A549 (cell line): ENCODE results near the gene FAM90A1. TPM values are rescaled to one million over a fixed set of nuclear protein-coding genes. Genes with fewer than 3 reads are reported as not detected.
"Not testable (repeated sequence)": the region's sequence is repeated elsewhere in the genome, so short reads cannot be mapped to it uniquely, and the experiment has no call there.

Source experiments
- ATAC-seq, 2 experiments: fragments of 200-7000 bp in 1 of 2; fragments of >200 bp in 1 of 2; cut with Nextera tagmentation in 1 of 2; cut with Tn5 transposase in 1 of 2; 3 replicates each; pipeline versions ENCODE4 v1.8.0 to v1.9.1; 2018 to 2020; ENCODE audit warnings: mild to moderate bottlenecking in 1 of 2, moderate library complexity in 1 of 2
- CTCF ChIA-PET: fragments of 300-600 bp; sonication (Branson Sonifier 250); formaldehyde crosslinking; extraction: SDS; loops from one replicate; lab custom pipeline; 2021; ENCODE audit warnings: antibody characterized with exemption, inconsistent platforms; lab: Yijun Ruan, JAX
- POLR2A ChIA-PET: fragments of 350-600 bp; formaldehyde crosslinking; extraction: SDS; loops from one replicate; lab custom pipeline; 2021; ENCODE audit warnings: antibody characterized with exemption, inconsistent platforms; lab: Yijun Ruan, JAX
- DNase-seq, 2 experiments: peaks; one replicate each; pipeline versions ENCODE4 v3.0.0 to v3.0.0-alpha.2; 2011 to 2016; ENCODE audit warnings: low read depth in 1 of 2, low spot score in 1 of 2
- FAIRE-seq: peaks from 2 replicates; lab custom pipeline; 2011; peaks lifted over from hg19 to GRCh38; lab: Jason Lieb, UNC
- H3K27ac ChIP-seq, 2 experiments: fragments of >200 bp; sonication (Bioruptor Twin); formaldehyde crosslinking; 3 replicates each; pipeline ENCODE4 v1.5.1; 2016 to 2017
- H3K4me1 ChIP-seq: fragments of >200 bp; sonication (Bioruptor Twin); formaldehyde crosslinking; 3 replicates; pipeline ENCODE4 v1.6.1; 2016
- H3K4me2 ChIP-seq: fragments of >200 bp; sonication (Bioruptor Twin); formaldehyde crosslinking; 3 replicates; pipeline ENCODE4 v1.6.1; 2016
- H3K4me3 ChIP-seq: fragments of >200 bp; sonication (Bioruptor Twin); formaldehyde crosslinking; 3 replicates; pipeline ENCODE4 v1.5.1; 2016
- H3K9me3 ChIP-seq: fragments of >200 bp; sonication (Bioruptor Twin); formaldehyde crosslinking; 3 replicates; pipeline ENCODE4 v1.6.1; 2016
- JUN ChIP-seq, 2 experiments: fragments of >200 bp; sonication (Bioruptor Twin); formaldehyde crosslinking; IDR thresholded peaks; 2 replicates in 1 of 2; 3 replicates in 1 of 2; pipeline ENCODE4 v1.6.1; 2016 to 2017
- PHF8 ChIP-seq: fragments of 200-600 bp; sonication (generic); IDR thresholded peaks from 2 replicates; pipeline ENCODE4 v1.6.1; 2016; ENCODE audit warnings: low read depth, mild to moderate bottlenecking, antibody characterized with exemption, moderate library complexity, borderline replicate concordance
- POLR2A ChIP-seq: IDR thresholded peaks from 2 replicates; pipeline ENCODE4 v1.6.1; 2012; ENCODE audit warnings: mild to moderate bottlenecking, low read length
- RAD21 ChIP-seq, 2 experiments: fragments of >200 bp in 1 of 2; sonication (Bioruptor Twin) in 1 of 2; formaldehyde crosslinking in 1 of 2; IDR thresholded peaks in 1 of 2; conservative IDR thresholded peaks in 1 of 2; 2 replicates in 1 of 2; 3 replicates in 1 of 2; pipeline ENCODE4 v1.6.1; 2012 to 2018; ENCODE audit warnings: inconsistent platforms in 1 of 2
- SMC3 ChIP-seq: fragments of >200 bp; sonication (Bioruptor Twin); formaldehyde crosslinking; IDR thresholded peaks from 3 replicates; pipeline ENCODE4 v1.6.1; 2018; ENCODE audit warnings: inconsistent platforms
- ZC3H11A ChIP-seq: fragments of 450-650 bp; IDR thresholded peaks from 2 replicates; pipeline ENCODE4 v1.6.1; 2014; ENCODE audit warnings: antibody characterized with exemption, mild to moderate bottlenecking
- WGBS: methylation state at CpG from one replicate; pipeline ENCODE4 v1.1.6; 2017; ENCODE audit errors: missing lambda C conversion rate; 5-methylcytosine and 5-hydroxymethylcytosine counted together
- polyA plus RNA-seq, 4 experiments: library from polyadenylated mRNA; depleted of rRNA in 3 of 4; stranded (reverse); fragments of >200 nt; fragmentation: RNase III in 1 of 4; extraction: RNeasy Plus Mini Kit Qiagen cat#74134 plus additional on column Dnase treatment in 1 of 4; gene quantifications; 2 replicates in 3 of 4; 3 replicates in 1 of 4; pipeline ENCODE4 v1.2.3, GENCODE V29; 2011 to 2017
- TF ChIP-seq, protein P1 (sequence below): fragments of >200 bp; sonication (Bioruptor Twin); formaldehyde crosslinking; IDR thresholded peaks from 3 replicates; pipeline ENCODE4 v1.5.1; 2016
- TF ChIP-seq, protein P2 (sequence below): fragments of >200 bp; sonication (Bioruptor Twin); formaldehyde crosslinking; IDR thresholded peaks from 3 replicates; pipeline ENCODE4 v1.6.1; 2016

FAM90A1 gene
- polyA plus RNA-seq, 2 of the 4 experiments (the other 2 are of a cell fraction), result 0.04 TPM; not detected in 1

DNA sequence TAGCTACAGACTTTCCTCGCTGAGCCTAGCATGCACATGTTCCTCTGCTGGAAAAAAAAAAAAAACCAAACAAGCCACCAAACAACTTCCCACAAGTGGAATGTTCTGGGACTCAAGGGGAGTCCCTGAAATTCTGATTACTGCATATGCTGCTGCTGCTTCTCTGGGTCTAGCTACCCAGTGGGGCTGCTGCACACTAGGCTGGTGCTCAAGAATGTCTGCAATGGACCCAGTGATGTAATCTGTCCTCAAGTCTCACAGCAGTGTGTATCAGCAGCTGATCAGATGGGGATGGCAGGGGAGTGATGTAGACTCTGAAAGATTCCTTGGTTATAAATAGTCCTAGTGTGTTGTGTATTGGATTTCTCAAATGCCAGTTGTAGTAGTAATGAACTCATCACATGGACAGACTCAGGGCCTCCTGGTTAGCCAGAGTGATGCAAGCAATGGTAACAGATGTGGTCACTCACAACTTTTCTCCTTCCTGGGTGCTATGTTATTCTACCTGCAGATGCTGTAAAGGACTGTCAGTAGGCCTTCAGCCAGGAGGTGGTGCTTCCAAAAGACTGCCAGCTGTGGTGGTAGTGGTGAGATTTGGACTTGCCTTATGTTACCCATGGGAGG, 29.6 kb downstream of the FAM90A1 start:
- WGBS, result 55% methylated on average over 1 of the region's 1 CpG
- H3K27ac ChIP-seq, DNase-seq, POLR2A ChIA-PET, H3K9me3 ChIP-seq, ATAC-seq, H3K4me3 ChIP-seq, H3K4me1 ChIP-seq, CTCF ChIA-PET, H3K4me2 ChIP-seq, FAIRE-seq: not testable (repeated sequence)

DNA sequence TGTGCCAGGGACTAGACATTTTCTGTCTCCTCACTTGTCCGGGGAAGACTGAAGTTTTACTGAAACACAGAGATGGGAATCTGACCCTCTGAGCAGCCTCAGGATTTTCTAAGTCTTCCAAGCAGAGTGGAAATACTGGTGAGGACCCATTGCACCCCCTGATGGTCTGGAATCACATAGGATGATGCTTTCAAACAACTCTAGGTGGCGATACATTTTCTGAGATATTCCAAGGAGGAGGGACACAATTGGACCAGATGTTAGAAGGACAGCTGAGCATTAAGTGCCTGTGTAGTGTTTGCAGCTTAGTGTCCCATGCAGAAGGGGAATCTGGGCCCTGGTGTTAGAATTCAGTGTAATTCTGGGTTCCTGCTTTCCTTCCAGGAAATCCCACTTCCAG, 39.3 kb downstream of the FAM90A1 start:
- H3K4me2 ChIP-seq, H3K9me3 ChIP-seq, CTCF ChIA-PET, H3K4me3 ChIP-seq, H3K4me1 ChIP-seq, H3K27ac ChIP-seq, FAIRE-seq, ATAC-seq, POLR2A ChIA-PET, DNase-seq: not testable (repeated sequence)
- WGBS, result 24% methylated on average over 2 of the region's 2 CpGs

DNA sequence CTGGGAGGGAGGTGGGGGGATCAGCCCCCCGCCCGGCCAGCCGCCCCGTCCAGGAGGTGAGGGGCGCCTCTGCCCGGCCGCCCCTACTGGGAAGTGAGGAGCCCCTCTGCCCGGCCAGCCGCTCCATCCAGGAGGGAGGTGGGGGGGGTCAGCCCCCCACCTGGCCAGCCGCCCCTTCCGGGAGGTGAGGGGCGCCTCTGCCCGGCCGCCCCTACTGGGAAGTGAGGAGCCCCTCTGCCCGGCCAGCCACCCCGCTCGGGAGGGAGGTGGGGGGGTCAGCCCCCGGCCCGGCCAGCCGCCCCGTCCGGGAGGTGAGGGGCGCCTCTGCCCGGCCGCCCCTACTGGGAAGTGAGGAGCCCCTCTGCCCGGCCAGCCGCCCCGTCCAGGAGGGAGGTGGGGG, 43.2 kb downstream of the FAM90A1 start:
- H3K4me3 ChIP-seq, H3K9me3 ChIP-seq, H3K4me2 ChIP-seq, FAIRE-seq, ATAC-seq, DNase-seq, H3K4me1 ChIP-seq, CTCF ChIA-PET, H3K27ac ChIP-seq, POLR2A ChIA-PET: not testable (repeated sequence)
- WGBS, result no CpG with 5 or more reads among the region's 28 CpGs

DNA sequence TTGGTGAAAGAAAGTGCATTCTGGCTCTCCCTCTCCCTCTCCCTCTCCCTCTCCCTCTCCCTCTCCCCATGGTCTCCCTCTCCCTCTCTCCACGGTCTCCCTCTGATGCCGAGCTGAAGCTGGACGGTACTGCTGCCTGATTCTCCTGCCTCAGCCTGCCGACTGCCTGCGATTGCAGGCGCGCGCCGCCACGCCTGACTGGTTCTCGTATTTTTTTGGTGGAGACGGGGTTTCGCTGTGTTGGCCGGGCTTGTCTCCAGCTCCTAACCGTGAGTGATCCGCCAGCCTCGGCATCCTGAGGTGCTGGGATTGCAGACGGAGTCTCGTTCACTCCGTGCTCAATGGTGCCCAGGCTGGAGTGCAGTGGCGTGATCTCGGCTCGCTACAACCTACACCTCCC, 44.1 kb downstream of the FAM90A1 start:
- H3K4me2 ChIP-seq, CTCF ChIA-PET, H3K27ac ChIP-seq, H3K4me3 ChIP-seq, FAIRE-seq, H3K9me3 ChIP-seq, DNase-seq, POLR2A ChIA-PET, H3K4me1 ChIP-seq, ATAC-seq: not testable (repeated sequence)
- WGBS, result 94% methylated on average over 23 of the region's 23 CpGs

DNA sequence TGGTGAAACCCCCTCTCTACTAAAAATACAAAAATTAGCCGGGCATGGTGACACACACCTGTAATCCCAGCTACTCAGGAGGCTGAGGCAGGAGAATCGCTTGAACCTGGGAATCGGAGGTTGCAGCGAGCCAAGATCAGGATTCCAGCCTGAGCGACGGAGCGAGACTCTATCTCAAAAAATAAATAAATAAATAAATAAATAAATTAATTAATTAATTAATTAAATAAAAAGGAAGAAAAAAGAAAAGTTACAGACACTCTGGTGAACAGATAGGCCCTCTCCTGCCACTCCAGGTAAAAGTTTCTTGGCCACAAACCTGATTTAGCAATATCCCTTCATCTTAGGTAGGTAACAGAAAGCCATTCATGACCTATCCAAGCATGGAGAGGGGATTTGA, 44.5 kb downstream of the FAM90A1 start:
- WGBS, result 98% methylated on average over 7 of the region's 7 CpGs
- peak; percentile 66 for TF ChIP-seq ZC3H11A
- CTCF ChIA-PET, H3K4me1 ChIP-seq, H3K4me2 ChIP-seq, H3K27ac ChIP-seq, POLR2A ChIA-PET, H3K4me3 ChIP-seq, H3K9me3 ChIP-seq, FAIRE-seq, DNase-seq, ATAC-seq: not testable (repeated sequence)

DNA sequence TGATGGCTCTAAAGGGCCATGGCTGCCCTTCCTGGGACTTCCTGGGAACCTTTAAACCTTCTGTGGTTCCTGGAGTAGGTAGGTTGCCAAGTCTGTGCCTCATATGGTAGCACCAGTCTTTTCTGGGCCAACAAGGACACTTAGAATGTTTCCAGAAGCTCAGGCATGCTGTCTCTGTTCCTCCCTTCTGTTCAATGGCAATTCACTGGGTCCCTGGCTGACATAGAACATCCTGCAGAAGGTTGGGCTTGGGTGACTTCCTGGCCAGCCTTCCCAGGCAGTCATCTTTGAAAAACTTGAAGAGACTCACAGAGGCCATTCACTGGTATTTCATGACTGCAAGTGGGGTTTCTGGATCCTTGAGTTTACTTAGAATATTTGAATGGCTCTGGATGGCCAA, 46.1 kb downstream of the FAM90A1 start:
- POLR2A ChIA-PET, H3K4me3 ChIP-seq, H3K27ac ChIP-seq, H3K4me1 ChIP-seq, DNase-seq, H3K9me3 ChIP-seq, FAIRE-seq, ATAC-seq: not testable (repeated sequence)
- H3K4me2 ChIP-seq, result peak overlapping the region; percentile 72
- CTCF ChIA-PET, result interaction anchor here (0.8 to 1.1 kb wide), 2 partner anchors 50 to 72 kb away, joined by 4 to 5 read pairs; no protein-coding TSS in a partner anchor

DNA sequence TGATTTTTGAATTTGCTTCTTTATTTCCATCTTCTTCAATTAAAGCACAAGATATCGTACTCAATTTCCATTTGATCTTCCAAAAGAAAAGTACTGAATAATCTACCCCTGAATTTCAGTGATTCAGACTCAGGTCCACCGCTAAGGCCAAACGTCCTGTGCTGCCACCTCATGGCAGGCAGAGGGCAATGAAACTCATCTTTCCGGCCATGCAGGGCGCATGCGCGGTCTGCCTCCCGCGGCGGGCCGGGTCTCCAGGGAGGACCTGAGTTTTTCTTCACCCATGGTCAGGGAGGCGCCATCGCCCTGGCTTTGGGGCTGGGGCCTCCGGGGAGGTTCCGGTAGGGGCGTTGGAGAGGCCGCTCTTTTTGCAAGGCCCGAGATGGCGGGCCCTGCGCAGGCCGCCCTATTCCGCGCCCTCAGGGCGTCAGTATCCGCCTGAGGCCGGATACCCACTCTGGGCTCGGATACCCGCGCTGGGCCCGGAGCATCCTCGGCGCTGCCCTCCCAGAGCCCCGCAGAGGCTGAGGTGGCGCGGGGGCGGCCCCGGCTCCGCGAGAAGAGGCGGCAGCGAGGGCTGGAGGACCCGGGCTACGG, 47.3 kb downstream of the FAM90A1 start:
- ATAC-seq, result peak; percentile 55 to 97; a peak in 4 of 6 replicates
- Histone ChIP-seq H3K4me3 (peak overlapping the region; percentile 74), H3K4me2 (peak overlapping the region; percentile 72), H3K27ac (peak overlapping the region; percentile 81 to 83)
- H3K9me3 ChIP-seq, H3K4me1 ChIP-seq, POLR2A ChIA-PET, FAIRE-seq: not testable (repeated sequence)
- WGBS, result under 1% methylated on average over 18 of the region's 43 CpGs
- CTCF ChIA-PET, result interaction anchor here (0.8 to 2.1 kb wide), 3 partner anchors 71 to 74 kb away, joined by 3 to 10 read pairs (median 5); no protein-coding TSS in a partner anchor
- TF ChIP-seq RAD21 (conservative IDR thresholded peaks at IDR 0.05 in 1 of 2, IDR thresholded peaks at IDR 0.05 in 1 of 2) (peak; percentile 69 to 80), JUN (IDR thresholded peaks at IDR 0.05) (0 out of 5 replicates have a peak, but pooled peaks of 1 of the 2 experiments have one; percentile 43), PHF8 (peak; percentile 80), SMC3 (peak; percentile 70), POLR2A (peak; percentile 44)
- TF ChIP-seq, protein P1, sequence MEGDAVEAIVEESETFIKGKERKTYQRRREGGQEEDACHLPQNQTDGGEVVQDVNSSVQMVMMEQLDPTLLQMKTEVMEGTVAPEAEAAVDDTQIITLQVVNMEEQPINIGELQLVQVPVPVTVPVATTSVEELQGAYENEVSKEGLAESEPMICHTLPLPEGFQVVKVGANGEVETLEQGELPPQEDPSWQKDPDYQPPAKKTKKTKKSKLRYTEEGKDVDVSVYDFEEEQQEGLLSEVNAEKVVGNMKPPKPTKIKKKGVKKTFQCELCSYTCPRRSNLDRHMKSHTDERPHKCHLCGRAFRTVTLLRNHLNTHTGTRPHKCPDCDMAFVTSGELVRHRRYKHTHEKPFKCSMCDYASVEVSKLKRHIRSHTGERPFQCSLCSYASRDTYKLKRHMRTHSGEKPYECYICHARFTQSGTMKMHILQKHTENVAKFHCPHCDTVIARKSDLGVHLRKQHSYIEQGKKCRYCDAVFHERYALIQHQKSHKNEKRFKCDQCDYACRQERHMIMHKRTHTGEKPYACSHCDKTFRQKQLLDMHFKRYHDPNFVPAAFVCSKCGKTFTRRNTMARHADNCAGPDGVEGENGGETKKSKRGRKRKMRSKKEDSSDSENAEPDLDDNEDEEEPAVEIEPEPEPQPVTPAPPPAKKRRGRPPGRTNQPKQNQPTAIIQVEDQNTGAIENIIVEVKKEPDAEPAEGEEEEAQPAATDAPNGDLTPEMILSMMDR, result peak; percentile 70
- TF ChIP-seq, protein P2, sequence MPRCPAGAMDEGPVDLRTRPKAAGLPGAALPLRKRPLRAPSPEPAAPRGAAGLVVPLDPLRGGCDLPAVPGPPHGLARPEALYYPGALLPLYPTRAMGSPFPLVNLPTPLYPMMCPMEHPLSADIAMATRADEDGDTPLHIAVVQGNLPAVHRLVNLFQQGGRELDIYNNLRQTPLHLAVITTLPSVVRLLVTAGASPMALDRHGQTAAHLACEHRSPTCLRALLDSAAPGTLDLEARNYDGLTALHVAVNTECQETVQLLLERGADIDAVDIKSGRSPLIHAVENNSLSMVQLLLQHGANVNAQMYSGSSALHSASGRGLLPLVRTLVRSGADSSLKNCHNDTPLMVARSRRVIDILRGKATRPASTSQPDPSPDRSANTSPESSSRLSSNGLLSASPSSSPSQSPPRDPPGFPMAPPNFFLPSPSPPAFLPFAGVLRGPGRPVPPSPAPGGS, result 0 out of 3 replicates have a peak, but pooled peaks have one; percentile 37
- TF ChIP-seq, all 56 proteins: peak for 7; not testable (repeated sequence) for 49
- peak; percentile 52 to 84 for DNase-seq

DNA sequence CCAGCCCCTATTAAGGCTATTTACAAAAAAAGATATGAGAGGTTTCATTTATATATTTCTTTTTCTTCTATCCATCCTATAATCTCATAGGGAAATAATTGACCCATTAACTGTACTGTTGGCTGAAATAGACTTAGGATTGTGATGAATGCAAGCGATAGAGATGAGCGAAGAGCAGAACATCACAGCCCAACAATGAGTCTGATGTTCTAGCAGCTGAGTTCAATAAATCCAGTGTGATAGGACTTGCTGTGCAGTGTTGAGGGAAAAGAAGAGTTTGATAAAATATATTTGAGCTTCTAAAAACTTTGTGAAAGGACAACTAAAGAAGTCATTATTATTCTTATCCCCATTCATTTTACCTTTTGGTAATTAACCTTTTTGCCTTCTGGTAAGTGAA, 54.5 kb downstream of the FAM90A1 start:
- H3K9me3 ChIP-seq, POLR2A ChIA-PET, H3K27ac ChIP-seq, H3K4me1 ChIP-seq, ATAC-seq, CTCF ChIA-PET, H3K4me2 ChIP-seq, DNase-seq, FAIRE-seq, H3K4me3 ChIP-seq: not testable (repeated sequence)
- 99% methylated on average over 2 of the region's 2 CpGs for WGBS
